ENCODE results near the gene SLC22A17.
"Not testable (repeated sequence)": the region's sequence is repeated elsewhere in the genome, so short reads cannot be mapped to it uniquely, and the experiment has no call there.

SLC22A17 gene

GRCh38 chr14:23389396-23389795 lies 36.7 kb upstream of the SLC22A17 start:
- no peaks in the 10 kb centered on the region for H3K4me1 ChIP-seq (ENCODE audit: control insufficient read depth, insufficient read depth, low read length)
- H3K9me3 ChIP-seq (ENCODE audit: control insufficient read depth in 2 of 2, low read length in 2 of 2) = no peaks in the 10 kb centered on the region
- no peak overlapping the region for H3K4me3 ChIP-seq (ENCODE audit: low read length in 2 of 2)
- no peak overlapping the region for H3K9ac ChIP-seq (ENCODE audit: low read length in 2 of 2)
- no peaks in the 10 kb centered on the region for H3K36me3 ChIP-seq (ENCODE audit: control insufficient read depth in 2 of 2, insufficient read depth in 2 of 2, low read length in 2 of 2)
- no peaks in the 10 kb centered on the region for H3K27me3 ChIP-seq (ENCODE audit: control insufficient read depth in 1 of 2, insufficient read depth in 2 of 2, low read length in 2 of 2)
- no peak overlapping the region for H3K27ac ChIP-seq (ENCODE audit: low read length)

GRCh38 chr14:23388996-23389395 lies 36.3 kb upstream of the SLC22A17 start:
- Histone ChIP-seq H3K9ac (ENCODE audit: low read length in 2 of 2) (no peak overlapping the region), H3K27ac (ENCODE audit: low read length) (no peak overlapping the region), H3K9me3 (ENCODE audit: control insufficient read depth in 2 of 2, low read length in 2 of 2) (no peaks in the 10 kb centered on the region), H3K27me3 (ENCODE audit: control insufficient read depth in 1 of 2, insufficient read depth in 2 of 2, low read length in 2 of 2) (no peaks in the 10 kb centered on the region), H3K4me1 (ENCODE audit: control insufficient read depth, insufficient read depth, low read length) (no peaks in the 10 kb centered on the region), H3K4me3 (ENCODE audit: low read length in 2 of 2) (no peak overlapping the region), H3K36me3 (ENCODE audit: control insufficient read depth in 2 of 2, insufficient read depth in 2 of 2, low read length in 2 of 2) (no peaks in the 10 kb centered on the region)

- H3K9me3 ChIP-seq (ENCODE audit: control insufficient read depth in 2 of 2, low read length in 2 of 2) = no peaks in the 10 kb centered on the region
- no peak overlapping the region for H3K9ac ChIP-seq (ENCODE audit: low read length in 2 of 2)
- no peaks in the 10 kb centered on the region for H3K27me3 ChIP-seq (ENCODE audit: control insufficient read depth in 1 of 2, insufficient read depth in 2 of 2, low read length in 2 of 2)
- H3K36me3 ChIP-seq (ENCODE audit: control insufficient read depth in 2 of 2, insufficient read depth in 2 of 2, low read length in 2 of 2) = no peaks in the 10 kb centered on the region
- H3K4me3 ChIP-seq (ENCODE audit: low read length in 2 of 2) = no peak overlapping the region
- no peaks in the 10 kb centered on the region for H3K4me1 ChIP-seq (ENCODE audit: control insufficient read depth, insufficient read depth, low read length)
- H3K27ac ChIP-seq (ENCODE audit: low read length) = no peak overlapping the region
Observed at GRCh38 chr14:23387916-23388882, 35.5 kb upstream of the SLC22A17 start.

DNA sequence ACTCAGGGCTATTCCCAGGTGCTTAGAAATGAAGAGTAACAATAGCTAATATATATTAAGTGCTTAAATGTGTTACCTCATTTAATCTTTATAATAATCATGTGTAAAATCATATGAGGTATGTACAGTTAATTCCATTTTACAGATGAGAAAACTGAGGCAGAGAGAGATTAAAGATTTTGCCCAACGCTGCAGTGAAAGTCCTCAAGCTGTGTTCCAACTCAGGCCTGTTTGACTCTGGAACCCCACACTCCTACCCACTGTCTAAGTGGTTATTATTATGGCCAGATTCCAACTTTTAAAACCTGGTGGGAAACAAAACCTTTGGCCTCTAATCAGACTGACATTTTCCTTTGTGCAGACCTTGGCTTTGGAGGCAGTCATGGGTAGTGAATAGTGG lies 34.3 kb upstream of the SLC22A17 start:
- H3K36me3 ChIP-seq (ENCODE audit: control insufficient read depth in 2 of 2, insufficient read depth in 2 of 2, low read length in 2 of 2) = no peaks in the 10 kb centered on the region

DNA sequence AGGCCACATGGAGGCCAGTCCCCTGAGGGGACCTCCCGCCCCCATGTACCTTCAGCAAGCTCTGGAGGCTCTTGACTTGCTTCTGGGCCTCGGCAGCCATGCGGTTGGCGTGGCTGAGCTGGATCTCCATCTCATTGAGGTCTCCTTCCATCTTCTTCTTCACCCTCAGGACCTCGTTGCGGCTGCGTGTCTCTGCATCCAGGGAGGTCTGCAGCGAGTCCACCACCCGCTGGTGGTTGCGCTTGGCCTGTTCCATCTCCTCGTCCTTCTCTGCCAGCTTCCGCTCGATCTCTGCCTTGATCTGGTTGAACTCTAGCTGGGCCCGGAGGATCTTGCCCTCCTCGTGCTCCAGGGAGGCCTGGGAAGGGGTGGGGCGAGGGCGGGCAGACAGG lies 33.6 kb upstream of the SLC22A17 start:
- not testable (repeated sequence) for H3K4me1 ChIP-seq (ENCODE audit: control insufficient read depth, insufficient read depth, low read length); H3K27me3 ChIP-seq (ENCODE audit: control insufficient read depth in 1 of 2, insufficient read depth in 2 of 2, low read length in 2 of 2); H3K4me3 ChIP-seq (ENCODE audit: low read length in 2 of 2); H3K9me3 ChIP-seq (ENCODE audit: control insufficient read depth in 2 of 2, low read length in 2 of 2); H3K9ac ChIP-seq (ENCODE audit: low read length in 2 of 2); H3K27ac ChIP-seq (ENCODE audit: low read length); H3K36me3 ChIP-seq (ENCODE audit: control insufficient read depth in 2 of 2, insufficient read depth in 2 of 2, low read length in 2 of 2)

More for the DNA sequence above, 34.3 kb upstream of the SLC22A17 start:
- no peaks in the 10 kb centered on the region for H3K27me3 ChIP-seq (ENCODE audit: control insufficient read depth in 1 of 2, insufficient read depth in 2 of 2, low read length in 2 of 2)
- H3K4me1 ChIP-seq (ENCODE audit: control insufficient read depth, insufficient read depth, low read length) = no peaks in the 10 kb centered on the region
- H3K9ac ChIP-seq (ENCODE audit: low read length in 2 of 2) = no peak overlapping the region
- no peak overlapping the region for H3K4me3 ChIP-seq (ENCODE audit: low read length in 2 of 2)
- H3K27ac ChIP-seq (ENCODE audit: low read length) = no peak overlapping the region
- no peaks in the 10 kb centered on the region for H3K9me3 ChIP-seq (ENCODE audit: control insufficient read depth in 2 of 2, low read length in 2 of 2)

- Histone ChIP-seq H3K9ac (ENCODE audit: low read length in 2 of 2) (no peak overlapping the region), H3K27ac (ENCODE audit: low read length) (no peak overlapping the region), H3K9me3 (ENCODE audit: control insufficient read depth in 2 of 2, low read length in 2 of 2) (no peaks in the 10 kb centered on the region), H3K4me1 (ENCODE audit: control insufficient read depth, insufficient read depth, low read length) (no peaks in the 10 kb centered on the region), H3K4me3 (ENCODE audit: low read length in 2 of 2) (no peak overlapping the region), H3K36me3 (ENCODE audit: control insufficient read depth in 2 of 2, insufficient read depth in 2 of 2, low read length in 2 of 2) (no peaks in the 10 kb centered on the region), H3K27me3 (ENCODE audit: control insufficient read depth in 1 of 2, insufficient read depth in 2 of 2, low read length in 2 of 2) (no peaks in the 10 kb centered on the region)
Observed at GRCh38 chr14:23385642-23386265, 33.1 kb upstream of the SLC22A17 start.

DNA sequence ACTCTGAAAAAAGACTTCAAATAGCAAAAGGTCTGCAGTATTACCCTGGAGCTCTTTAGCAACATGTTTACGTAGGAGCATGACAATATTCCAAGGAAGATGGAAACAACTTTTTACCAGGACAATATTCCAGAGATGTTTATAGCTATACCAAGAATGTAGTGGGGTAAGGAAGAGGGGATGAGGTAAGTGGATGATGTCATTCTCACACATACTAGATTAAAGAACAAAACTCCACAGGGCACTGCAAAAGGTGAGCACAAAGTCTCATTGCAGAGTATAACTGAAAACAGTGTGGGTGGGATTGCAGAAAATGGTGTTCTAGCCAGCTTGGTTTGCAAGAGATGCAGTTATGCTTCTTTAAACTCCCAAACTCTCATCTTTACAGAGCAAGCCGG lies 32.6 kb upstream of the SLC22A17 start:
- H3K27me3 ChIP-seq (ENCODE audit: control insufficient read depth in 1 of 2, insufficient read depth in 2 of 2, low read length in 2 of 2) = peaks cover 0 to 2% of the 10 kb centered on the region in 2 donors
- no peak overlapping the region for H3K9ac ChIP-seq (ENCODE audit: low read length in 2 of 2)
- H3K36me3 ChIP-seq (ENCODE audit: control insufficient read depth in 2 of 2, insufficient read depth in 2 of 2, low read length in 2 of 2) = no peaks in the 10 kb centered on the region
- no peaks in the 10 kb centered on the region for H3K9me3 ChIP-seq (ENCODE audit: control insufficient read depth in 2 of 2, low read length in 2 of 2)
- no peaks in the 10 kb centered on the region for H3K4me1 ChIP-seq (ENCODE audit: control insufficient read depth, insufficient read depth, low read length)
- H3K4me3 ChIP-seq (ENCODE audit: low read length in 2 of 2) = no peak overlapping the region
- H3K27ac ChIP-seq (ENCODE audit: low read length) = no peak overlapping the region

GRCh38 chr14:23384364-23385080 lies 31.8 kb upstream of the SLC22A17 start:
- Histone ChIP-seq H3K36me3 (ENCODE audit: control insufficient read depth in 2 of 2, insufficient read depth in 2 of 2, low read length in 2 of 2) (no peaks in the 10 kb centered on the region), H3K9me3 (ENCODE audit: control insufficient read depth in 2 of 2, low read length in 2 of 2) (no peaks in the 10 kb centered on the region), H3K4me3 (ENCODE audit: low read length in 2 of 2) (no peak overlapping the region), H3K4me1 (ENCODE audit: control insufficient read depth, insufficient read depth, low read length) (no peaks in the 10 kb centered on the region), H3K27me3 (ENCODE audit: control insufficient read depth in 1 of 2, insufficient read depth in 2 of 2, low read length in 2 of 2) (peaks cover 0 to 2% of the 10 kb centered on the region in 2 donors), H3K9ac (ENCODE audit: low read length in 2 of 2) (no peak overlapping the region), H3K27ac (ENCODE audit: low read length) (no peak overlapping the region)

DNA sequence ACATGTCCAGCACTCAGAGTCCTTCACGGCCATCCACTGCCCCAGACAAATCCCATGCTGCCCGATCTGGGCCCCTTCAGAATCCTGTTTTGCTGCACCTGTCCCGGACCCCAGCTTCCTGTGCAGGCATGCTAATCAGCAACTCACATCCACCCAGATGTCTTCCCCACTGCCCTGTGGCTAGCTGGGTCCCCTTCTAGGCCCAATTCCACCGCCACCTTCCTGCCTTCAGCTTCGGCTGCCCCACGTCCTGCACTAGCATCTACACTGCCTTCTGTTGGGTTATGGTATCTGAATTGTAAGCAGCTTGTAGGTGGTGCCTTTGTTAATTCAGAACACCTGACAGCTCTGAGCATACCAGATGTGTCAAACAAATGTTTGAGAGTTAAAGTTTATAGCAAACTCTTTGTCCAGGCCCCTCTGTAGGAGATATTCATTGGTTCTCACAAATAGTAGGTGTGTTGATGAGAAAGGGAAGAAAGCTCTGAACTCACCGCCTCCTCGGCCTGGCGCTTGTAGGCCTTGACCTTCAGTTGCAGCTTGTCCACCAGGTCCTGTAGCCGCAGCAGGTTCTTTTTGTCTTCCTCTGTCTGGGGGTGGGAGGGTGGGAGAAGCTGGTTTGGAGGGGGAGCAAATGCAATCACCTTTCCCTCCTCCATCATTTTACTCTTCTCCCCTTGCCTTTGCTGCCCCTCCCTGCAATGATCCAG lies 30.2 kb upstream of the SLC22A17 start:
- H3K27me3 ChIP-seq (ENCODE audit: control insufficient read depth in 1 of 2, insufficient read depth in 2 of 2, low read length in 2 of 2) = peaks cover 2 to 3% of the 10 kb centered on the region in 2 donors
- no peaks in the 10 kb centered on the region for H3K9me3 ChIP-seq (ENCODE audit: control insufficient read depth in 2 of 2, low read length in 2 of 2)
- H3K4me1 ChIP-seq (ENCODE audit: control insufficient read depth, insufficient read depth, low read length) = no peaks in the 10 kb centered on the region
- H3K36me3 ChIP-seq (ENCODE audit: control insufficient read depth in 2 of 2, insufficient read depth in 2 of 2, low read length in 2 of 2) = no peaks in the 10 kb centered on the region
- no peak overlapping the region for H3K4me3 ChIP-seq (ENCODE audit: low read length in 2 of 2)
- no peak overlapping the region for H3K9ac ChIP-seq (ENCODE audit: low read length in 2 of 2)
- no peak overlapping the region for H3K27ac ChIP-seq (ENCODE audit: low read length)

DNA sequence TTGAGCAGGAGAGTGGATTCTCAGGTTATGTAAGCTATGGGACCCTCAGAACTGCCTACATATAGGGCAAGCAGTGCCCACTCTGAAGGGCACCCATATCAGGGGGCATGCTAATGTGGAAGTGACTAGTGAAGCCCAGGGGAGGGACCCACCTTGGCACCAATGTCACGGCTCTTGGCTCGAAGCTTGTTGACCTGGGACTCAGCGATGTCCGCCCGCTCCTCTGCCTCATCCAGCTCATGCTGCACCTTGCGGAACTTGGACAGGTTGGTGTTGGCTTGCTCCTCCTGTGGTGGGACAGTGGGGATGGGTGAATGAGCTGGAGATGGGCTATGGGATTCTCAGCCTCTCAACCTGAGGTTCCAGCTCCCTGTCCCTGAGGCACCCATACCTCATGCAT lies 29.6 kb upstream of the SLC22A17 start:
- no peak overlapping the region for H3K9ac ChIP-seq (ENCODE audit: low read length in 2 of 2)
- no peak overlapping the region for H3K4me3 ChIP-seq (ENCODE audit: low read length in 2 of 2)
- H3K9me3 ChIP-seq (ENCODE audit: control insufficient read depth in 2 of 2, low read length in 2 of 2) = no peaks in the 10 kb centered on the region
- H3K27ac ChIP-seq (ENCODE audit: low read length) = no peak overlapping the region
- peaks cover 2 to 3% of the 10 kb centered on the region in 2 donors for H3K27me3 ChIP-seq (ENCODE audit: control insufficient read depth in 1 of 2, insufficient read depth in 2 of 2, low read length in 2 of 2)
- H3K36me3 ChIP-seq (ENCODE audit: control insufficient read depth in 2 of 2, insufficient read depth in 2 of 2, low read length in 2 of 2) = no peaks in the 10 kb centered on the region
- no peaks in the 10 kb centered on the region for H3K4me1 ChIP-seq (ENCODE audit: control insufficient read depth, insufficient read depth, low read length)

Measured in stomach smooth muscle (tissue), 2 donors.